HepG2 (cell line): ENCODE data around the gene CTXN1. TPM values are rescaled to one million over a fixed set of nuclear protein-coding genes. Genes with fewer than 3 reads are reported as not detected.

ENCODE experiments used
- ATAC-seq: fragments of 200-7000 bp; cut with Tn5 transposase; 3 replicates; pipeline ENCODE4 v1.9.1; 2020; ENCODE audit warnings: mild to moderate bottlenecking, moderate library complexity
- BruUV-seq: library from RNA; stranded (reverse); fragments of 400-500 nt; replicated peaks from 2 replicates; lab custom pipeline; 2021; lab: Mats Ljungman, UMichigan
- CTCF ChIA-PET: fragments of 300-600 bp; formaldehyde crosslinking; extraction: SDS; loops from one replicate; lab custom pipeline; 2021; ENCODE audit warnings: low total read pairs, inconsistent platforms, low intra/inter-chr PET ratio; lab: Yijun Ruan, JAX
- POLR2A ChIA-PET: fragments of 350-600 bp; sonication (Branson Sonifier 250); formaldehyde crosslinking; loops from one replicate; lab custom pipeline; 2020; ENCODE audit warnings: antibody characterized with exemption, inconsistent platforms; lab: Yijun Ruan, JAX
- DNase-seq: peaks from one replicate; pipeline ENCODE4 v3.0.0-alpha.2; 2015; ENCODE audit warnings: low spot score
- FAIRE-seq: peaks from 3 replicates; lab custom pipeline; 2011; peaks lifted over from hg19 to GRCh38; lab: Jason Lieb, UNC
- H2AFZ ChIP-seq: one replicate; pipeline ENCODE4 v1.6.1; 2011; ENCODE audit warnings: low read length, inconsistent platforms
- H3K27ac ChIP-seq: fragments of 300-600 bp; 3 replicates; pipeline ENCODE4 v1.8.0; 2011; ENCODE audit warnings: mixed run types, mild to moderate bottlenecking, mixed read lengths, low read length, inconsistent platforms; ENCODE audit not compliant: insufficient read depth; ENCODE audit errors: extremely low read length
- H3K27me3 ChIP-seq, 2 experiments: fragments of 200-600 bp in 1 of 2; 2 replicates in 1 of 2; 3 replicates in 1 of 2; pipeline versions ENCODE4 v1.6.0 to v1.8.0; 2011; ENCODE audit warnings: low read length in 2 of 2, mild to moderate bottlenecking in 2 of 2, moderate library complexity in 2 of 2, inconsistent platforms in 1 of 2; ENCODE audit not compliant: insufficient read depth in 2 of 2, control insufficient read depth in 1 of 2
- H3K36me3 ChIP-seq, 2 experiments: fragments of 200-600 bp in 1 of 2; replicated peaks in 1 of 2; 2 replicates in 1 of 2; 3 replicates in 1 of 2; pipeline versions ENCODE4 v1.5.1 to v1.8.0; 2011; ENCODE audit warnings: low read length in 2 of 2, inconsistent platforms in 1 of 2; ENCODE audit not compliant: insufficient read depth in 2 of 2, control insufficient read depth in 1 of 2
- H3K4me1 ChIP-seq: 2 replicates; pipeline ENCODE4 v1.5.1; 2012; ENCODE audit warnings: low read length, inconsistent platforms; ENCODE audit not compliant: insufficient read depth
- H3K4me2 ChIP-seq: 2 replicates; pipeline ENCODE4 v1.6.0; 2011; ENCODE audit warnings: low read depth, low read length, inconsistent platforms
- H3K4me3 ChIP-seq, 3 experiments: fragments of 200-600 bp in 1 of 3; sonication (generic), shearing (Covaris generic) in 1 of 3; replicated peaks in 1 of 3; 2 replicates each; pipeline ENCODE4 v1.5.1; 2011 to 2016; ENCODE audit warnings: low read length in 3 of 3, inconsistent platforms in 2 of 3, low read depth in 2 of 3, mild to moderate bottlenecking in 2 of 3, control low read depth in 1 of 3, mixed read lengths in 1 of 3; ENCODE audit not compliant: insufficient read depth in 1 of 3
- H3K79me2 ChIP-seq: one replicate; pipeline ENCODE4 v1.6.1; 2011; ENCODE audit warnings: low read length, inconsistent platforms; ENCODE audit not compliant: insufficient read depth
- H3K9ac ChIP-seq: 2 replicates; pipeline ENCODE4 v1.6.0; 2011; ENCODE audit warnings: mild to moderate bottlenecking, low read depth, low read length, inconsistent platforms; ENCODE audit not compliant: insufficient read depth
- H3K9me3 ChIP-seq: 2 replicates; pipeline ENCODE4 v1.5.1; 2012; ENCODE audit warnings: mild to moderate bottlenecking, low read length
- H4K20me1 ChIP-seq: 2 replicates; pipeline ENCODE4 v1.6.0; 2011; ENCODE audit warnings: inconsistent platforms, mild to moderate bottlenecking, low read length, moderate library complexity; ENCODE audit not compliant: insufficient read depth
- GABPA ChIP-seq, 2 experiments: IDR thresholded peaks; 2 replicates each; pipeline ENCODE4 v1.6.1; 2011 to 2016; ENCODE audit warnings: low read depth in 2 of 2, low read length in 1 of 2, missing biosample characterization in 1 of 2, missing genetic modification characterization in 1 of 2
- KDM4B ChIP-seq: sonication (generic); formaldehyde crosslinking; IDR thresholded peaks from 2 replicates; pipeline ENCODE4 v1.4.0; 2020; ENCODE audit warnings: missing genetic modification reagents
- SOX5 ChIP-seq: IDR thresholded peaks from 2 replicates; pipeline ENCODE4 v1.6.1; 2016; ENCODE audit warnings: borderline replicate concordance
- SP1 ChIP-seq, 2 experiments: fragments of 450-650 bp in 1 of 2; sonication (generic) in 1 of 2; formaldehyde crosslinking in 1 of 2; IDR thresholded peaks; 2 replicates each; pipeline versions ENCODE4 v1.4.0 to v1.6.1; 2016 to 2020; ENCODE audit warnings: missing genetic modification reagents in 1 of 2
- ZNF17 ChIP-seq: sonication (generic); formaldehyde crosslinking; IDR thresholded peaks from 2 replicates; pipeline ENCODE4 v1.5.0; 2020; ENCODE audit warnings: mild to moderate bottlenecking, missing genetic modification reagents
- ZNF619 ChIP-seq: sonication (generic); formaldehyde crosslinking; IDR thresholded peaks from 2 replicates; pipeline ENCODE4 v1.4.0; 2020; ENCODE audit warnings: mild to moderate bottlenecking, missing genetic modification reagents
- ZNF773 ChIP-seq: sonication (generic); formaldehyde crosslinking; IDR thresholded peaks from 2 replicates; pipeline ENCODE4 v1.4.0; 2020; ENCODE audit warnings: missing genetic modification reagents, borderline replicate concordance
- WGBS: methylation state at CpG from one replicate; pipeline ENCODE4 v1.1.6; 2017; ENCODE audit warnings: low lambda C conversion rate; 5-methylcytosine and 5-hydroxymethylcytosine counted together
- in situ Hi-C: cut with HindIII; loops from 2 replicates; pipeline ENCODE4 v1.10.0; 2017; ENCODE audit warnings: low pct_unique_long_range_greater_than_20kb; ENCODE audit not compliant: extremely low pct_ligation_motif_present
- intact Hi-C: fragments of 100-400 bp; cut with micrococcal nuclease; formaldehyde crosslinking; loops from one replicate; pipeline ENCODE4 v1.10.0; 2022; ENCODE audit not compliant: unreplicated experiment
- polyA plus RNA-seq, 8 experiments: library from polyadenylated mRNA; depleted of rRNA in 3 of 8; stranded (reverse) in 7 of 8; unstranded in 1 of 8; fragments of >200 nt; fragmentation: Illumina TruSeq in 4 of 8; extraction: Trizol in 4 of 8; gene quantifications; 2 replicates each; pipeline versions ENCODE4 v1.2.1 to v1.2.3, GENCODE V29; 2011 to 2016; ENCODE audit warnings: low read depth in 4 of 8, missing spikeins in 1 of 8, mixed read lengths in 1 of 8; ENCODE audit not compliant: insufficient read depth in 1 of 8
- total RNA-seq, 5 experiments: library from RNA; depleted of rRNA; stranded (reverse); fragments of >200 nt; fragmentation: Illumina TruSeq; extraction: Trizol; gene quantifications; 2 replicates each; pipeline ENCODE4 v1.2.3, GENCODE V29; 2016; ENCODE audit warnings: low read depth in 1 of 5
- TF ChIP-seq, protein P1 (sequence below): sonication (generic); formaldehyde crosslinking; IDR thresholded peaks from 2 replicates; pipeline ENCODE4 v1.5.0; 2020; ENCODE audit warnings: mild to moderate bottlenecking, missing genetic modification reagents, moderate library complexity
- TF ChIP-seq, protein P2 (sequence below): sonication (generic); formaldehyde crosslinking; IDR thresholded peaks from 2 replicates; pipeline ENCODE4 v1.4.0; 2020; ENCODE audit warnings: missing genetic modification reagents

CTXN1 gene
- total and polyA plus RNA-seq, 2 of the 13 experiments (the other 11 are each of a cell fraction or from before 2014, with no cell fraction given), result 0.11 TPM; not detected in 1

DNA sequence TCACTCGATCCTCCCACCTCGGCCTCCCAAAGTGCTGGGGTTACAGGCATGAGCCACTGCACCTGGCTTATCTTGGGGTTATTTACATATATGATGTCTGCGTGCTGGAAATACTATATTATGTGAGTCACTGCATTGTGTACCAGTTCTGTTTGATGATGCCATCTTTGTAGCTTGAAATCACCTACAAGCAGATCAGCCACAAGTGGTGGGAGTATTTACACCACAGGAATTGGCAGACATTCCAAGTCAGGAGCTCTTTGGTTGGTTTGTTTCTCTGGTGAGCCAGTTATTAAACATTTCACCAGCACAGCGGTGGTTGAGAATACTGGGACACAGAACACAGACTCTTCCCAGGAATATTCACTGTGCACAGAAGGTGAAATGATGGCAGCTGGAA, 22.0 kb upstream of the CTXN1 start:
- H3K4me2 ChIP-seq, result no peak overlapping the region
- no peak overlapping the region for H2AFZ ChIP-seq
- ChIA-PET CTCF (no interaction called here), POLR2A (no interaction called here)
- no peaks in the 10 kb centered on the region for H3K9me3 ChIP-seq
- ATAC-seq (no peak), FAIRE-seq (no peak), DNase-seq (no peak)
- no peak for TF ChIP-seq ZNF619 (CRISPR knock-in tag)
- no peak for TF ChIP-seq GABPA (IDR thresholded peaks at IDR 0.05; ENCODE audit: low read depth, low read length)
- TF ChIP-seq GABPA (CRISPR knock-in tag; IDR thresholded peaks at IDR 0.05; ENCODE audit: low read depth), result no peak
- TF ChIP-seq SP1 (IDR thresholded peaks at IDR 0.05), result no peak
- no peak for TF ChIP-seq SP1 (CRISPR knock-in tag; IDR thresholded peaks at IDR 0.05)
- TF ChIP-seq SOX5 (CRISPR knock-in tag), result no peak
- no peak for TF ChIP-seq KDM4B
- no peak for TF ChIP-seq ZNF17 (CRISPR knock-in tag)
- TF ChIP-seq, protein P1, sequence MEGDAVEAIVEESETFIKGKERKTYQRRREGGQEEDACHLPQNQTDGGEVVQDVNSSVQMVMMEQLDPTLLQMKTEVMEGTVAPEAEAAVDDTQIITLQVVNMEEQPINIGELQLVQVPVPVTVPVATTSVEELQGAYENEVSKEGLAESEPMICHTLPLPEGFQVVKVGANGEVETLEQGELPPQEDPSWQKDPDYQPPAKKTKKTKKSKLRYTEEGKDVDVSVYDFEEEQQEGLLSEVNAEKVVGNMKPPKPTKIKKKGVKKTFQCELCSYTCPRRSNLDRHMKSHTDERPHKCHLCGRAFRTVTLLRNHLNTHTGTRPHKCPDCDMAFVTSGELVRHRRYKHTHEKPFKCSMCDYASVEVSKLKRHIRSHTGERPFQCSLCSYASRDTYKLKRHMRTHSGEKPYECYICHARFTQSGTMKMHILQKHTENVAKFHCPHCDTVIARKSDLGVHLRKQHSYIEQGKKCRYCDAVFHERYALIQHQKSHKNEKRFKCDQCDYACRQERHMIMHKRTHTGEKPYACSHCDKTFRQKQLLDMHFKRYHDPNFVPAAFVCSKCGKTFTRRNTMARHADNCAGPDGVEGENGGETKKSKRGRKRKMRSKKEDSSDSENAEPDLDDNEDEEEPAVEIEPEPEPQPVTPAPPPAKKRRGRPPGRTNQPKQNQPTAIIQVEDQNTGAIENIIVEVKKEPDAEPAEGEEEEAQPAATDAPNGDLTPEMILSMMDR (CRISPR knock-in tag), result no peak
- TF ChIP-seq, protein P2, sequence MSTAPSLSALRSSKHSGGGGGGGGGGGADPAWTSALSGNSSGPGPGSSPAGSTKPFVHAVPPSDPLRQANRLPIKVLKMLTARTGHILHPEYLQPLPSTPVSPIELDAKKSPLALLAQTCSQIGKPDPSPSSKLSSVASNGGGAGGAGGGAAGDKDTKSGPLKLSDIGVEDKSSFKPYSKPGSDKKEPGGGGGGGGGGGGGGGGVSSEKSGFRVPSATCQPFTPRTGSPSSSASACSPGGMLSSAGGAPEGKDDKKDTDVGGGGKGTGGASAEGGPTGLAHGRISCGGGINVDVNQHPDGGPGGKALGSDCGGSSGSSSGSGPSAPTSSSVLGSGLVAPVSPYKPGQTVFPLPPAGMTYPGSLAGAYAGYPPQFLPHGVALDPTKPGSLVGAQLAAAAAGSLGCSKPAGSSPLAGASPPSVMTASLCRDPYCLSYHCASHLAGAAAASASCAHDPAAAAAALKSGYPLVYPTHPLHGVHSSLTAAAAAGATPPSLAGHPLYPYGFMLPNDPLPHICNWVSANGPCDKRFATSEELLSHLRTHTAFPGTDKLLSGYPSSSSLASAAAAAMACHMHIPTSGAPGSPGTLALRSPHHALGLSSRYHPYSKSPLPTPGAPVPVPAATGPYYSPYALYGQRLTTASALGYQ, result no peak
- TF ChIP-seq ZNF773 (CRISPR knock-in tag), result no peak
- peaks cover 0 to 3% of the 10 kb centered on the region in 2 experiments; a peak in 1 of 5 replicates for H3K27me3 ChIP-seq
- H4K20me1 ChIP-seq, result no peaks in the 10 kb centered on the region
- no peaks in the 10 kb centered on the region for H3K36me3 ChIP-seq
- peaks cover 4% of the 10 kb centered on the region for H3K79me2 ChIP-seq
- no TSS peak for BruUV-seq
- H3K4me1 ChIP-seq, result peaks cover 27% of the 10 kb centered on the region
- in situ Hi-C loops, result no loop called here
- intact Hi-C loops, result no loop called here
- H3K27ac ChIP-seq, result no peak overlapping the region
- no peak overlapping the region for H3K4me3 ChIP-seq
- WGBS, result 85% methylated on average over 4 of the region's 4 CpGs
- H3K9ac ChIP-seq, result no peak overlapping the region
